SK-N-SH treated with all-trans-retinoic acid at 6 μM for 48 hours (cell line): ENCODE results near the gene CEP57L1.
"Not testable (repeated sequence)": the region's sequence is repeated elsewhere in the genome, so short reads cannot be mapped to it uniquely, and the experiment has no call there.

ENCODE experiments used
- ARNTL ChIP-seq: fragments of 450-650 bp; formaldehyde crosslinking; IDR thresholded peaks from 2 replicates; pipeline ENCODE4 v1.5.0; 2020; ENCODE audit warnings: low read depth, mild to moderate bottlenecking, moderate library complexity, borderline replicate concordance
- CREB5 ChIP-seq: fragments of 250-450 bp; sonication (Bioruptor Pico); IDR thresholded peaks from 2 replicates; pipeline ENCODE4 v1.5.1; 2020; ENCODE audit warnings: low read depth, mild to moderate bottlenecking, moderate library complexity
- CSDC2 ChIP-seq: fragments of 250-450 bp; sonication (Bioruptor Pico); IDR thresholded peaks from 2 replicates; pipeline ENCODE4 v1.5.0; 2020; ENCODE audit warnings: mild to moderate bottlenecking, moderate library complexity
- GLIS3 ChIP-seq: fragments of 250-450 bp; sonication (Bioruptor Pico); IDR thresholded peaks from 2 replicates; pipeline ENCODE4 v1.5.0; 2020; ENCODE audit warnings: mild to moderate bottlenecking, moderate library complexity
- POU6F1 ChIP-seq: fragments of 250-450 bp; sonication (Bioruptor Pico); IDR thresholded peaks from 2 replicates; pipeline ENCODE4 v1.8.0; 2021; ENCODE audit warnings: low read depth, mild to moderate bottlenecking, moderate library complexity, borderline replicate concordance
- PPARA ChIP-seq: fragments of 250-450 bp; sonication (Bioruptor Pico); IDR thresholded peaks from 2 replicates; pipeline ENCODE4 v1.5.0; 2020; ENCODE audit warnings: mild to moderate bottlenecking, borderline replicate concordance
- SNAI2 ChIP-seq: fragments of 250-450 bp; sonication (Bioruptor Pico); IDR thresholded peaks from 2 replicates; pipeline ENCODE4 v1.5.0; 2020; ENCODE audit warnings: mild to moderate bottlenecking, moderate library complexity
- ZFP3 ChIP-seq: fragments of 250-450 bp; sonication (Bioruptor Pico); IDR thresholded peaks from 2 replicates; pipeline ENCODE4 v1.5.0; 2020; ENCODE audit warnings: mild to moderate bottlenecking, moderate library complexity
- TF ChIP-seq, protein P1 (sequence below): fragments of 250-450 bp; sonication (Bioruptor Pico); IDR thresholded peaks from 2 replicates; pipeline ENCODE4 v1.8.0; 2020; ENCODE audit warnings: mild to moderate bottlenecking, moderate library complexity, borderline replicate concordance

DNA sequence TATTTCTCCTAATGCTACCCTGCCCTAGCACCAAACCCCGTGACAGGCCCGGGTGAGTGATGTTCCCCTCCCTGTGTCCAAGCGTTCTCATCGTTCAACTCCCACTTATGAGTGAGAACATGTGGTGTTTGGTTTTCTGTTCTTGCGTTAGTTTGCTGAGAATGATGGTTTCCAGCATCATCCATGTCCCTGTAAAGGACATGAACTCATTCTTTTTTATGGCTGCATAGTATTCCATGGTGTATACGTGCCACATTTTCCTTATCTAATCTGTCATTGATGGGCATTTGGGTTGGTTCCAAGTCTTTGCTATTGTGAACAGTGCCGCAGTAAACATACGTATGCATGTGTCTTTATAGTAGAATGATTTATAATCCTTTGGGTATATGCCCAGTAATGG, 14.4 kb downstream of the CEP57L1 start:
- not testable (repeated sequence) for TF ChIP-seq ZFP3 (CRISPR knock-in tag); CREB5 (CRISPR knock-in tag); CSDC2 (CRISPR knock-in tag); POU6F1; PPARA (CRISPR knock-in tag); SNAI2 (CRISPR knock-in tag); GLIS3 (CRISPR knock-in tag); ARNTL (CRISPR knock-in tag)
- TF ChIP-seq, protein P1, sequence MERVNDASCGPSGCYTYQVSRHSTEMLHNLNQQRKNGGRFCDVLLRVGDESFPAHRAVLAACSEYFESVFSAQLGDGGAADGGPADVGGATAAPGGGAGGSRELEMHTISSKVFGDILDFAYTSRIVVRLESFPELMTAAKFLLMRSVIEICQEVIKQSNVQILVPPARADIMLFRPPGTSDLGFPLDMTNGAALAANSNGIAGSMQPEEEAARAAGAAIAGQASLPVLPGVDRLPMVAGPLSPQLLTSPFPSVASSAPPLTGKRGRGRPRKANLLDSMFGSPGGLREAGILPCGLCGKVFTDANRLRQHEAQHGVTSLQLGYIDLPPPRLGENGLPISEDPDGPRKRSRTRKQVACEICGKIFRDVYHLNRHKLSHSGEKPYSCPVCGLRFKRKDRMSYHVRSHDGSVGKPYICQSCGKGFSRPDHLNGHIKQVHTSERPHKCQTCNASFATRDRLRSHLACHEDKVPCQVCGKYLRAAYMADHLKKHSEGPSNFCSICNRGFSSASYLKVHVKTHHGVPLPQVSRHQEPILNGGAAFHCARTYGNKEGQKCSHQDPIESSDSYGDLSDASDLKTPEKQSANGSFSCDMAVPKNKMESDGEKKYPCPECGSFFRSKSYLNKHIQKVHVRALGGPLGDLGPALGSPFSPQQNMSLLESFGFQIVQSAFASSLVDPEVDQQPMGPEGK (CRISPR knock-in tag), result not testable (repeated sequence)
